Stimulated activated naive B cell treated with anti-CD40 and anti-IgM and Interleukin-4, amounts not matched to agents 10 μg/mL and 1 μg/mL and 100 μg/mL, for 72 hours (primary cell): ENCODE measurements around the gene LRRIQ3.
A peak's percentile ranks its signal among the peaks of the same experiment; 100 is the strongest.

Source experiments
- ATAC-seq, 2 donors: fragments of 150-1000 bp; cut with Tn5 transposase; replicated peaks; 2 replicates each; pipeline ENCODE4 v1.10.0; 2021; ENCODE audit warnings: moderate library complexity in 1 of 2
- DNase-seq: peaks from one replicate; pipeline ENCODE4 v3.0.0; 2021
- H3K27ac Mint-ChIP-seq: one replicate; pipeline ENCODE4 v1.8.0; 2022; ENCODE audit warnings: mild to moderate bottlenecking, mixed read lengths
- H3K27me3 Mint-ChIP-seq, 2 donors: one replicate each; pipeline ENCODE4 v1.8.0; 2022; ENCODE audit warnings: mixed read lengths in 2 of 2
- H3K36me3 Mint-ChIP-seq, 2 donors: one replicate each; pipeline ENCODE4 v1.8.0; 2022; ENCODE audit warnings: mixed read lengths in 2 of 2, mild to moderate bottlenecking in 1 of 2
- H3K4me1 Mint-ChIP-seq, 2 donors: one replicate each; pipeline ENCODE4 v1.8.0; 2022; ENCODE audit warnings: mixed read lengths in 2 of 2, mild to moderate bottlenecking in 1 of 2
- H3K4me3 Mint-ChIP-seq, 2 donors: one replicate each; pipeline ENCODE4 v1.8.0; 2022; ENCODE audit warnings: mild to moderate bottlenecking in 2 of 2, mixed read lengths in 2 of 2, moderate library complexity in 1 of 2
- H3K9me3 Mint-ChIP-seq, 2 donors: one replicate each; pipeline ENCODE4 v1.8.0; 2022; ENCODE audit warnings: mixed read lengths in 2 of 2, mild to moderate bottlenecking in 1 of 2

Gene LRRIQ3

DNA sequence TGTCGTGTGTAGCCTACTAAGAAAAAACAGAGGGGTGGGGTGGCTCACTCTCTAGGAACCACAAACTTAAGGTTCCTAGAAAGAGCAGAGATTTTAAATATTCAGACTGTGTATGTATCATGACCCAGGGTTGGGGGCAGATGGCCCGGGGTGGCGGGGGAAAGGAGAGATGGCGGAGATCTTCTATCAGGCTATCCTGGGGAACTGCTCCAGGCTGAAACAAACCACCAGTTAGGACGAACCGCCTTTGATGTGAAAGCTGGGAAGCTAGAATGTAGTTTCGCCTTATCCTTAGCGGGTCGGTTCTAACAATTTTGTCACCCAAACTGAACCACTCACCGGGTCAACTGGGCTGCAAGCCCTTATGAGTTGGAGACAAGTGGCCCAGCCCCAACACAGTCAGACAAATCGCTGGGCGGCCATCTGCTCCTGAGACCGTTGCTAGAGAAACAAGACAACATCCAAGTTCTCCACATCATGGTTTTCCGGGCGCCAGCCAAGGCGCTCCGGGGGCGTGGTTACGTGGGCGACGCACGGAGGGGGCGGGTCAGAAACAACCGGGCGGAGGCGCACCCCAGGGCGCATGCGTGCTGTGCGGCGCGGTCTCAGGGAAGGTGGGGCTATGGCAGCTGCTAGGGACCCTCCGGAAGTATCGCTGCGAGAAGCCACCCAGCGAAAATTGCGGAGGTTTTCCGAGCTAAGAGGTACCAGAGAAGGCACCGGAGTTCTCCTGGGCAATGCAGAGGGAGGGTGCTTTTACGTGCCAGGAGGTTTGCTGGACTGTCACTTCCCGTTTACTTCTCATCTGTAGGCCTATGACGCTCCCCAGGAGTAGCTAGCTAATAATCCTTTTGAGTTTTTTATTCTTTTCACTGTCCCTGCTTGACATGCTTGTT is at the start of gene LRRIQ3, which contains the start of gene FPGT:
Gene LRRIQ3 (minus strand): TSS at position 520 of the 896 bp plus-strand sequence. CDS start 14,492 bp downstream, outside the sequence.
Gene FPGT (plus strand): TSS at position 586 of the 896 bp plus-strand sequence. CDS start 37 bp downstream, at position 623.
- peak; percentile 93 to 96 for ATAC-seq
- peak; percentile 93 for DNase-seq
- H3K9me3 Mint-ChIP-seq: no peaks in the 10 kb centered on the region
- H3K27ac Mint-ChIP-seq: peak within 1 kb of the TSS; percentile 89
- H3K27me3 Mint-ChIP-seq: no peaks in the 10 kb centered on the region
- no peaks in the 10 kb centered on the region for H3K36me3 Mint-ChIP-seq
- peaks cover 10 to 11% of the 10 kb centered on the region in 2 donors for H3K4me1 Mint-ChIP-seq
- peak within 1 kb of the TSS; percentile 89 to 92 for H3K4me3 Mint-ChIP-seq

DNA sequence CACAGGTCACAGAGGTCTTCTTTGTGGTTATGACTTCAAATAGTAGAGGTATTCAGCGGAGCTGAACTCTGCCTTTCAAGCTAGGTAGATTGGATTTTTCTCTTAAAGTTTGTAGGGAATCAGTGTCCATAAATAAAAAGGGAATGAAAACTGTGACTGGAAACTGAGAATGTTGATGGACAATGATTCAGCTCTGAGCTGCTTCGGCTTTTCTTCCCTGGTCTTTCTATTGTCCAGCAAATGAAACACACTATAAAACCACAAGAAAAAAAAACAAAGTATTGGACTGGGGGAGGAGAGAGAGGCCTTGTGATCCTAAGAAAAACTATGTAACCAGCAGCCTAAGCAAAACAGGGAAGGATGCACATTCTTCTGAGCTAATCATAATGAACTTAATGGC is 48.3 kb upstream of the LRRIQ3 start:
- H3K4me3 Mint-ChIP-seq: no peak overlapping the region
- H3K36me3 Mint-ChIP-seq: no peaks in the 10 kb centered on the region
- no peak overlapping the region for H3K27ac Mint-ChIP-seq
- H3K27me3 Mint-ChIP-seq: no peaks in the 10 kb centered on the region
- no peaks in the 10 kb centered on the region for H3K4me1 Mint-ChIP-seq
- DNase-seq (no peak), ATAC-seq (no peak)
- peaks cover 3 to 6% of the 10 kb centered on the region in 2 donors for H3K9me3 Mint-ChIP-seq

DNA sequence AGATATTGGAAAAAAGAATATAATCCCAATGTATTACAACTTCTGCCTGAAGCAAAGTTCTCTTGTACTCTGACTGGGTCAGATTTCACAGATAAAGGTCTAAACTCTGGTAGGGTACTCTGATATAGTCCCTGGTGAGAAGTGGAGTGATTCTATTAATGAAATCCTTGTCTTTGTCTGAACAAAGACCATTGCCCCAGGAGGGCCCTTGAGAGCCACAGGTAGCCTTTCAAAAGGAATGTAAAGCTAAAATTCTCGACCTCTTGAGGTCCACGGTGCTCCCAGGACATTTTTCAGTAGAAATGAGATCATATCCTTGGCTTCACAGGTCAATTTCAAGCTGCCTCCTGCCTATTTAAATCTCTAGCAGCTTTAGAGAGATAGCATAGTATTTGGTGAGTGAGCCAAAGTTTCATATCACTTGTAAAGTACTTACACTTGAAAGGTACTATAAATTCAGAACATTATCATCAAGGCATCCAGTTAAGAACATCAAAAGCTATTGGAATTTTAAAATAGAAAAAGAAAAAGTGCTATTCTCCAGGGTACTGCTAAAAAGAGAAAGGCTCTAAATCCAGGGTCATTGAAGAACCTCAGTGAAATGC is 47.3 kb upstream of the LRRIQ3 start:
- H3K27ac Mint-ChIP-seq: no peak overlapping the region
- H3K36me3 Mint-ChIP-seq: no peaks in the 10 kb centered on the region
- no peaks in the 10 kb centered on the region for H3K4me1 Mint-ChIP-seq
- no peak for DNase-seq
- H3K4me3 Mint-ChIP-seq: no peak overlapping the region
- no peaks in the 10 kb centered on the region for H3K27me3 Mint-ChIP-seq
- peaks cover 3 to 6% of the 10 kb centered on the region in 2 donors for H3K9me3 Mint-ChIP-seq
- ATAC-seq: no peak

- Mint-ChIP-seq H3K27me3 (no peaks in the 10 kb centered on the region), H3K36me3 (no peaks in the 10 kb centered on the region), H3K27ac (no peak overlapping the region), H3K4me3 (no peak overlapping the region), H3K4me1 (no peaks in the 10 kb centered on the region), H3K9me3 (no peaks in the 10 kb centered on the region)
- DNase-seq: no peak
- ATAC-seq: no peak
Measured at GRCh38 chr1:74237787-74238186, 39.8 kb upstream of the LRRIQ3 start.

GRCh38 chr1:74237035-74237434 is 39.1 kb upstream of the LRRIQ3 start:
- no peak for DNase-seq
- Mint-ChIP-seq H3K27ac (no peak overlapping the region), H3K36me3 (no peaks in the 10 kb centered on the region), H3K9me3 (no peaks in the 10 kb centered on the region), H3K27me3 (no peaks in the 10 kb centered on the region), H3K4me3 (no peak overlapping the region), H3K4me1 (no peaks in the 10 kb centered on the region)
- ATAC-seq: no peak

DNA sequence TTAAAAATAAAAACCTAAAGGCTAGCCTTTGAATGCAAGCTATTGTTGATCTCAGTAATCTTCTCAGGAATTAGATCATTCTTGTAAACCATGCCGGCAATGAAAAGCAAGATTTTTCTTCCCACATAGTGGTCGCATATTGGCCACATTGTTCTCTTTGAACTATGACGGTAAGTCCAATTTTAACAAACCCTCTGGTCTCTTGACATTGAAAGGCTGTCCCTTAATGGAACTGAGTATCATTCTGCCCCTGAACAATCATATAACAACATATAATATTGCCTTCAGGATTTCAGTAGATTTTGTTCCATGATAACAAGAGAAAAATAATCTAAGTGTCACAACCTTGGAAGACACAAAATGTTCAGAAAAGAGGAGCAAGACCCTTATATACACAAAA is 38.5 kb upstream of the LRRIQ3 start:
- DNase-seq: no peak
- Mint-ChIP-seq H3K4me3 (no peak overlapping the region), H3K9me3 (no peaks in the 10 kb centered on the region), H3K36me3 (no peaks in the 10 kb centered on the region), H3K27ac (no peak overlapping the region), H3K27me3 (no peaks in the 10 kb centered on the region), H3K4me1 (no peaks in the 10 kb centered on the region)
- ATAC-seq: no peak

DNA sequence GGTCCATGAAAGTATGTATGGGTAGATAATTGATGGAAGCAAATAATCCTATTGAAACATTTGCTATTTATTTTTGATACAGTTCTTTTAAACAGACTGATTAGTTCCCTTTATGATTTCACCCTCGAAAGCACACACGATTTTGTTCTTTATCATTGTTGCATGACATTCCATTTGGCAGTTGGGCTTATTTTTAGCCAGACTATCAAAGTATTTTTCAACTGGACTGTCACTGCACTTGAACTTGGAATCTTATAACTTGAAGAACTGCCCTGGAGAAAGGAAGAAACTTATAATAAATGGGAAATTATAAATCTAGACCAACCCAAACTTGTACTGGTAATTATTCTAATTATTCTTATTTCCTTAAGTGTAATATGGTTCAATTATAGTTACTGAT is 37.2 kb upstream of the LRRIQ3 start, which contains the start of gene TNNI3K:
Gene TNNI3K (plus strand): TSS at position 235 of the 400 bp plus-strand sequence. CDS start 65 bp downstream, at position 300.
- ATAC-seq (no peak), DNase-seq (no peak)
- Mint-ChIP-seq H3K27ac (no peak within 1 kb of the TSS), H3K9me3 (no peaks in the 10 kb centered on the region), H3K4me1 (no peaks in the 10 kb centered on the region), H3K4me3 (no peak within 1 kb of the TSS), H3K27me3 (no peaks in the 10 kb centered on the region), H3K36me3 (no peaks in the 10 kb centered on the region)

DNA sequence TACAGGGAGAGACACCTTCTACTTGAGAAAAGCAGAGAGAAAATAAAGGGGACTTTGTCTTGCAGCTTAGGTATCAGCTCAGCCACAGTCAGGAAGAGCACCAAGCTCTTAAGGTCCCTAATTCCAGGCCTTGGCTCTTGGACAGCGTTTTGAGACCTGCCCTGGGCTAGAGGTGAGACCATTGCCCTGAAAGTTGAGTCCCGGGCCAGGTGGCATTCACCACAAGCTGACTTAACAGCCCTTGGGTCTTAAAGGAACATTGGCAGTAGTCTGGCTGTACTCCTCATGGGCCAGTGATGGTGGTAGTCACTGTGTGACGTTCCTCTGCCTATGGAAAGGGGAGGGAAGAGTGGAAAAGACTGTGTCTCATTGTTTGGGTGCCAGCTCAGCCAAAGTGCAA is 25.5 kb upstream of the LRRIQ3 start:
- no peak for ATAC-seq
- no peak for DNase-seq
- Mint-ChIP-seq H3K36me3 (peaks cover 2 to 13% of the 10 kb centered on the region in 2 donors), H3K4me3 (no peak overlapping the region), H3K9me3 (peaks cover 23 to 25% of the 10 kb centered on the region in 2 donors), H3K4me1 (no peaks in the 10 kb centered on the region), H3K27ac (no peak overlapping the region), H3K27me3 (no peaks in the 10 kb centered on the region)

- Mint-ChIP-seq H3K27ac (no peak overlapping the region), H3K4me1 (no peaks in the 10 kb centered on the region), H3K27me3 (no peaks in the 10 kb centered on the region), H3K4me3 (no peak overlapping the region), H3K9me3 (peaks cover 19 to 22% of the 10 kb centered on the region in 2 donors), H3K36me3 (peaks cover 2 to 13% of the 10 kb centered on the region in 2 donors)
- DNase-seq: no peak
- no peak for ATAC-seq
Measured at GRCh38 chr1:74222701-74223100, 24.7 kb upstream of the LRRIQ3 start.

- no peak overlapping the region for H3K4me3 Mint-ChIP-seq
- no peaks in the 10 kb centered on the region for H3K27me3 Mint-ChIP-seq
Measured at GRCh38 chr1:74215229-74215628, 17.3 kb upstream of the LRRIQ3 start.

GRCh38 chr1:74205266-74205665 is 7.3 kb upstream of the LRRIQ3 start:
- no peak for DNase-seq
- H3K4me3 Mint-ChIP-seq: no peak overlapping the region
- no peaks in the 10 kb centered on the region for H3K9me3 Mint-ChIP-seq
- H3K27ac Mint-ChIP-seq: no peak overlapping the region
- H3K4me1 Mint-ChIP-seq: no peaks in the 10 kb centered on the region
- H3K27me3 Mint-ChIP-seq: no peaks in the 10 kb centered on the region
- ATAC-seq: no peak
- peaks cover 6 to 11% of the 10 kb centered on the region in 2 donors for H3K36me3 Mint-ChIP-seq

More at GRCh38 chr1:74215229-74215628, 17.3 kb upstream of the LRRIQ3 start:
- Mint-ChIP-seq H3K36me3 (no peaks in the 10 kb centered on the region), H3K27ac (no peak overlapping the region), H3K9me3 (no peaks in the 10 kb centered on the region), H3K4me1 (no peaks in the 10 kb centered on the region)
- ATAC-seq (no peak), DNase-seq (no peak)

GRCh38 chr1:74199504-74199903 is 1.5 kb upstream of the LRRIQ3 start:
- DNase-seq: no peak
- Mint-ChIP-seq H3K4me3 (no peak overlapping the region), H3K9me3 (no peaks in the 10 kb centered on the region), H3K36me3 (peaks cover 2 to 3% of the 10 kb centered on the region in 2 donors), H3K27ac (no peak overlapping the region), H3K4me1 (peaks cover 10 to 11% of the 10 kb centered on the region in 2 donors), H3K27me3 (no peaks in the 10 kb centered on the region)
- ATAC-seq: no peak

DNA sequence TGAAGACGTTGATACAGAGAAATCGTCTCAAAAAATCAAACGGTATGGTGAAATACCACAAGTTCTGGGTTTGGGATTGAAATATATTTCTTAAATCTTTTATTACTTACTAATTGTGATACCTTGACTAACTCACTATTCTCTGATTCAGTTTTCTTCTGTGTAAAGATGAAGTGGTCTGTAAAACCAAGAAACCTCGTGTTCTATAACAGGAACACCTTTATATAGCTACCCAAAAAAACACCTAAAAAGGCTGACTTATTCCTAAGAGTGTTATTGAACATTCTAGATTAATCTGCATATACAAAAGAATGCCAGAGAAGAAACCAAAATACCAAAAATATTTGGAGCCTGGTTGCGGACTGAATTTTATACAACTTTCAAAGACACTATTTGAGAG is 721 bp downstream of the LRRIQ3 start:
- H3K36me3 Mint-ChIP-seq: no peaks in the 10 kb centered on the region
- no peak for DNase-seq
- H3K4me1 Mint-ChIP-seq: peaks cover 10 to 11% of the 10 kb centered on the region in 2 donors
- H3K27me3 Mint-ChIP-seq: no peaks in the 10 kb centered on the region
- H3K4me3 Mint-ChIP-seq: peak overlapping the region; percentile 89 to 92
- no peaks in the 10 kb centered on the region for H3K9me3 Mint-ChIP-seq
- peak in 1 of 2 donors; percentile 20 for ATAC-seq
- peak overlapping the region; percentile 89 for H3K27ac Mint-ChIP-seq

GRCh38 chr1:74195339-74195738 is 2.6 kb downstream of the LRRIQ3 start:
- ATAC-seq (no peak), DNase-seq (no peak)
- H3K36me3 Mint-ChIP-seq: peaks cover 0 to 3% of the 10 kb centered on the region in 2 donors
- no peak overlapping the region for H3K4me3 Mint-ChIP-seq
- H3K4me1 Mint-ChIP-seq: peaks cover 10 to 11% of the 10 kb centered on the region in 2 donors
- H3K27ac Mint-ChIP-seq: no peak overlapping the region
- H3K27me3 Mint-ChIP-seq: no peaks in the 10 kb centered on the region
- H3K9me3 Mint-ChIP-seq: peaks cover 0 to under 1% of the 10 kb centered on the region in 2 donors
